ENCODE results near the gene LRP6.

- no peak for TF ChIP-seq CTCF (IDR thresholded peaks at IDR 0.05)
- TF ChIP-seq POLR2A (IDR thresholded peaks at IDR 0.05), result no peak
These were observed 133.6 kb downstream of the LRP6 start for GRCh38 chr12:12133259-12133658.
